Ovary (tissue), 3 donors: ENCODE measurements around the gene NLRP3.

Experiments
- POLR2A ChIP-seq: fragments of 450-650 bp; IDR thresholded peaks from one replicate; pipeline ENCODE4 v1.6.1; 2017; ENCODE audit warnings: antibody characterized with exemption, mild to moderate bottlenecking, moderate library complexity
- TF ChIP-seq, protein P1 (sequence below), 3 donors: fragments of 450-650 bp in 2 of 3; fragments of 200-600 bp in 1 of 3; IDR thresholded peaks; one replicate each; pipeline versions ENCODE4 v1.5.1 to v1.8.0; 2016 to 2022; ENCODE audit warnings: antibody characterized with exemption in 3 of 3, mild to moderate bottlenecking in 1 of 3
- donor health status: DM: no; HTN: no; CAD: no.

DNA sequence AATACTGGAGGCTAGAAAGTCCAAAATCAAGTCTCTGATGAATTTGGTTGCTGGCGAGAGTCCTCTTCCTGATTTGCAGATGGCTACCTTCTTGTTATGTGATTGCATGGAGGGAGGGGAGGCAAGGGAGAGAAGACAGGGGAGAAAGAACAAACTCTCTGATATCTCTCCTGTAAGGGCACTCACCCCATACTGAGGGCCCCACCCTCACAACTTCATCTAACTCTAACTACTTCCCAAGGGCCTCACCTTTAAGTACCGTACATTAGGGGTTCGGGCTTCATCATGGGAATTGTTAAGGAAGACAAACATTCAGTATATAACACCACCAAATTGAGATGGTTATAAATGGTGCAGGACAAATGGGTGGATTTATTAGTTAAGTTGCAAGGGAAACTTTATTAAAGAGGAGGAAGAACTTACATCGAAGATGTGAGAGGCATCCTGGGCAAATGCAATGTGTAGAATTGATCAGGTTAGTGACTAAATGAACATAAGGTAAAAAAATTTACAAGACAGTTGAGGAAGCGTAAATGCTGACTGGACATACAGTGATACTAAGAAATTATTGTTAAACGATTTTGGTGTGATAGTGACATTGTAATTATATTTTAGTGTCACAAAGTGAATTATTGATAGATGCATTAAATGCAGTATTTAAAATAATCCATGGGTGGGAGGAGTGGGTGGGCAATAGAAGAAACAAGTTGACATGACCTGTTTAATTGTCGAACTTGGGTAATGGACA, 31.4 kb downstream of the NLRP3 start:
- TF ChIP-seq POLR2A, result no peak
- TF ChIP-seq, protein P1, sequence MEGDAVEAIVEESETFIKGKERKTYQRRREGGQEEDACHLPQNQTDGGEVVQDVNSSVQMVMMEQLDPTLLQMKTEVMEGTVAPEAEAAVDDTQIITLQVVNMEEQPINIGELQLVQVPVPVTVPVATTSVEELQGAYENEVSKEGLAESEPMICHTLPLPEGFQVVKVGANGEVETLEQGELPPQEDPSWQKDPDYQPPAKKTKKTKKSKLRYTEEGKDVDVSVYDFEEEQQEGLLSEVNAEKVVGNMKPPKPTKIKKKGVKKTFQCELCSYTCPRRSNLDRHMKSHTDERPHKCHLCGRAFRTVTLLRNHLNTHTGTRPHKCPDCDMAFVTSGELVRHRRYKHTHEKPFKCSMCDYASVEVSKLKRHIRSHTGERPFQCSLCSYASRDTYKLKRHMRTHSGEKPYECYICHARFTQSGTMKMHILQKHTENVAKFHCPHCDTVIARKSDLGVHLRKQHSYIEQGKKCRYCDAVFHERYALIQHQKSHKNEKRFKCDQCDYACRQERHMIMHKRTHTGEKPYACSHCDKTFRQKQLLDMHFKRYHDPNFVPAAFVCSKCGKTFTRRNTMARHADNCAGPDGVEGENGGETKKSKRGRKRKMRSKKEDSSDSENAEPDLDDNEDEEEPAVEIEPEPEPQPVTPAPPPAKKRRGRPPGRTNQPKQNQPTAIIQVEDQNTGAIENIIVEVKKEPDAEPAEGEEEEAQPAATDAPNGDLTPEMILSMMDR (IDR thresholded peaks at IDR 0.05), result no peak
